GM12891 (cell line): Measurements from ENCODE around the gene LUZP1.

Experiments used
- POLR2A ChIP-seq: IDR thresholded peaks from 2 replicates; pipeline ENCODE4 v1.6.1; 2011; ENCODE audit warnings: low read depth, low read length, control low read depth
- POLR2AphosphoS5 ChIP-seq: IDR thresholded peaks from 2 replicates; pipeline ENCODE4 v1.6.1; 2011; ENCODE audit warnings: low read depth, low read length, control low read depth
- POU2F2 ChIP-seq: IDR thresholded peaks from 2 replicates; pipeline ENCODE4 v1.6.1; 2011; ENCODE audit warnings: low read depth, mild to moderate bottlenecking, control low read depth, low read length, moderate library complexity
- SPI1 ChIP-seq: IDR thresholded peaks from 2 replicates; pipeline ENCODE4 v1.6.1; 2011; ENCODE audit warnings: low read depth, low read length, control low read depth
- TAF1 ChIP-seq: IDR thresholded peaks from 2 replicates; pipeline ENCODE4 v1.6.1; 2011; ENCODE audit warnings: low read depth, low read length, control low read depth

DNA sequence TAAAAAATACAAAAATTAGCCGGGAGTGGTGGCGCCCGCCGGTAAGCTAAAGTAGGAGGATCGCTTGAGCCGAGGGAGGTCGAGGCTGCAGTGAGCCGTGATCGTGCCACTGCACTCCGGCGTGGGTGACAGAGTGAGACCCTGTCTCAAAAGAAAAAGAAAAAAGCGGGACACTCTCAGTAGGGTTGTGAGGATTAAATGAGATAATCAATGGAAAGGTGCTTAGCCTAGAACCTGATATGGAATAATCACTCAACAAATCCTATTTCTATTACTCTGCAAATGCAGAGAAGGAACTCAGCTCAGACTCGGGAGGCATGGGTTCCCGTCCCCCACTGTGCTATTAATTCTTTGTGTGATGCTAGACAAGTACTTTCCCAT, 529 bp upstream of the LUZP1 start:
- TF ChIP-seq POLR2A (no peak), SPI1 (no peak), POLR2AphosphoS5 (no peak), POU2F2 (no peak), TAF1 (no peak)
